Limb (tissue), 2 donors: Measurements from ENCODE around the gene CASP1.

Experiments
- DNase-seq, 2 donors: peaks; one replicate each; pipeline ENCODE4 v3.0.0-alpha.2; 2016; ENCODE audit errors: extremely low spot score in 2 of 2

CASP1 gene

GRCh38 chr11:104984808-104985207 is 50.1 kb downstream of the CASP1 start:
- DNase-seq: no peak

- no peak for DNase-seq
Measured at GRCh38 chr11:104979839-104980238, 55.1 kb downstream of the CASP1 start.
